Hepatocyte (in vitro differentiated cells): ENCODE measurements around the gene SMIM33.

Experiments used
- CTCF ChIP-seq: fragments of 200-600 bp; sonication (generic); IDR thresholded peaks from 2 replicates; pipeline ENCODE4 v1.5.1; 2016; ENCODE audit warnings: antibody characterized with exemption, mild to moderate bottlenecking; ENCODE audit not compliant: poor library complexity
- EZH2 ChIP-seq: fragments of 200-600 bp; sonication (generic); IDR thresholded peaks from 2 replicates; pipeline ENCODE4 v1.6.1; 2016; ENCODE audit warnings: antibody characterized with exemption, mild to moderate bottlenecking, borderline replicate concordance

DNA sequence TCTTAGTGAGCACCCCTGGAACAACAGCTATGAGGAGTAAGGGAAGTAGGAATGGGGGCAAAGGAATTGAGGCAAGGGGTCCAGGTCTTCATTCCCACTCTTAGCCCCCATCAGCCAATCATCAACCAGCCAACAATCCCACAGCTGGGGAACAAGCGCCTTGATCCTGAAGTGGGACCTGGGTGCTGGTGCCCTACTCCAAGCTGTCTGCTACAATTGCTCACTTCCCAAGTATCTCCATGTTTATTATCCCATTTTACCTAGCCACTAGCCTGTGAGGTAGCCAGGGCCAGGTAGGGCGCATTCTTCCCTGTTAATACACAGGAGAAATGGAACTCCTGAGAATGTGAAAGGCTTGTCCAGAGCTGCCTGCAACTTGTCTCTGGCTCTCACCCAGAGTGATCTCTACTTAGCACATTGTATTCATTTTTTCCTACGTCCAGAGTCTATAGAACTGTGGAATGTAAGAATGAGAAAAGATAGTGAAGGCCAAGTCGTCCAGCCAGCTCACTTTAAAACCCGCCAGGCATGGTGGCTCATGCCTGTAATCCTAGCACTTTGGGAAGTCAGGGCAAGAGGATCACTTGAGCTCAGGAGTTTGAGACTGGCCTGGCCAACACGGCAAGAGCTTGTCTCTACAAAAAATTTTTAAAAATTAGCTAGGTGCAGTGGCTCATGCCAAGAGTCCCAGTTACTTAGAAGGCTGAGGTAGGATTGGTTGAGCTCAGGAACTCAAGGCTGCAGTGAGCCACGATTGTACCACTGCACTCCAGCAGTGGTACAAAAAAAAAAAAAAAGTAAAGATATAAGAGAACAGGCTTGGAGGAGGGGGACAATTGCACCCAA, 25.3 kb upstream of the SMIM33 start:
- no peak for TF ChIP-seq CTCF
- no peak for TF ChIP-seq EZH2
